Measurements from ENCODE around the gene TMPRSS7.
A peak's percentile ranks its signal among the peaks of the same experiment; 100 is the strongest.

TMPRSS7 gene

GRCh38 chr3:112004187-112004586, 30.3 kb upstream of the TMPRSS7 start:
- WGBS = 85% methylated on average over 2 of the region's 2 CpGs
- no peak overlapping the region for H2AK5ac ChIP-seq (ENCODE audit: low read length, severe bottlenecking)
- H2BK5ac ChIP-seq (ENCODE audit: low read depth, low read length, poor library complexity, severe bottlenecking) = no peak overlapping the region
- H3K36me3 ChIP-seq (ENCODE audit: control insufficient read depth in 1 of 2, insufficient read depth in 2 of 2, low read depth in 1 of 2, low read length in 2 of 2) = peaks cover 0 to 18% of the 10 kb centered on the region in 2 experiments
- no peak overlapping the region for H3K27ac ChIP-seq (ENCODE audit: low read length, poor library complexity, severe bottlenecking)
- H4K91ac ChIP-seq (ENCODE audit: low read length) = no peak overlapping the region
- no peak overlapping the region for H4K8ac ChIP-seq (ENCODE audit: low read length)
- no peak overlapping the region for H3K18ac ChIP-seq (ENCODE audit: low read depth in 1 of 2, low read length in 2 of 2)
- H2BK12ac ChIP-seq (ENCODE audit: low read length in 2 of 2) = no peak overlapping the region
- H3K23ac ChIP-seq (ENCODE audit: low read length in 2 of 2) = no peak overlapping the region
- no peak overlapping the region for H3K14ac ChIP-seq (ENCODE audit: low read length in 2 of 2)
- peaks cover 15% of the 10 kb centered on the region for H3K79me1 ChIP-seq (replicated peaks; ENCODE audit: low read length, poor library complexity, severe bottlenecking)
- H3K4me2 ChIP-seq (ENCODE audit: low read length, poor library complexity, severe bottlenecking) = no peak overlapping the region
- no peak for DNase-seq
- H2BK120ac ChIP-seq (ENCODE audit: low read depth, low read length) = no peak overlapping the region
- no peak overlapping the region for H2AFZ ChIP-seq (ENCODE audit: low read depth, low read length)
- H3K9ac ChIP-seq (ENCODE audit: low read length) = no peak overlapping the region
- no peaks in the 10 kb centered on the region for H3K9me3 ChIP-seq (ENCODE audit: control insufficient read depth, low read length)
- peaks cover 0 to 2% of the 10 kb centered on the region in 2 experiments for H3K27me3 ChIP-seq (ENCODE audit: control insufficient read depth in 1 of 2, insufficient read depth in 1 of 2, low read length in 2 of 2)
- H3K4me1 ChIP-seq (ENCODE audit: control insufficient read depth, insufficient read depth, low read depth, low read length) = peaks cover 23% of the 10 kb centered on the region
- no peak overlapping the region for H2BK15ac ChIP-seq (ENCODE audit: low read depth, poor library complexity, severe bottlenecking)
- H3K4ac ChIP-seq (ENCODE audit: low read depth in 1 of 2, low read length in 2 of 2) = no peak overlapping the region
- H3K4me3 ChIP-seq (ENCODE audit: insufficient read depth in 1 of 2, low read depth in 1 of 2, low read length in 2 of 2) = no peak overlapping the region

GRCh38 chr3:112004669-112005068, 29.9 kb upstream of the TMPRSS7 start:
- Histone ChIP-seq H3K36me3 (ENCODE audit: control insufficient read depth in 1 of 2, insufficient read depth in 2 of 2, low read depth in 1 of 2, low read length in 2 of 2) (peaks cover 0 to 21% of the 10 kb centered on the region in 2 experiments), H3K23ac (ENCODE audit: low read length in 2 of 2) (no peak overlapping the region), H2BK5ac (ENCODE audit: low read depth, low read length, poor library complexity, severe bottlenecking) (no peak overlapping the region), H4K8ac (ENCODE audit: low read length) (no peak overlapping the region), H3K4me3 (ENCODE audit: insufficient read depth in 1 of 2, low read depth in 1 of 2, low read length in 2 of 2) (no peak overlapping the region), H3K9ac (ENCODE audit: low read length) (no peak overlapping the region), H2AK5ac (ENCODE audit: low read length, severe bottlenecking) (no peak overlapping the region), H2BK120ac (ENCODE audit: low read depth, low read length) (no peak overlapping the region), H3K79me1 (replicated peaks; ENCODE audit: low read length, poor library complexity, severe bottlenecking) (peaks cover 15% of the 10 kb centered on the region), H2BK12ac (ENCODE audit: low read length in 2 of 2) (no peak overlapping the region), H2BK15ac (ENCODE audit: low read depth, poor library complexity, severe bottlenecking) (no peak overlapping the region), H4K91ac (ENCODE audit: low read length) (no peak overlapping the region), H3K18ac (ENCODE audit: low read depth in 1 of 2, low read length in 2 of 2) (no peak overlapping the region), H3K14ac (ENCODE audit: low read length in 2 of 2) (no peak overlapping the region), H2AFZ (ENCODE audit: low read depth, low read length) (no peak overlapping the region), H3K9me3 (ENCODE audit: control insufficient read depth, low read length) (no peaks in the 10 kb centered on the region), H3K4me1 (ENCODE audit: control insufficient read depth, insufficient read depth, low read depth, low read length) (peaks cover 25% of the 10 kb centered on the region), H3K4ac (ENCODE audit: low read depth in 1 of 2, low read length in 2 of 2) (no peak overlapping the region), H3K27me3 (ENCODE audit: control insufficient read depth in 1 of 2, insufficient read depth in 1 of 2, low read length in 2 of 2) (no peaks in the 10 kb centered on the region), H3K4me2 (ENCODE audit: low read length, poor library complexity, severe bottlenecking) (no peak overlapping the region), H3K27ac (ENCODE audit: low read length, poor library complexity, severe bottlenecking) (no peak overlapping the region)
- WGBS = 100% methylated on average over 2 of the region's 2 CpGs
- DNase-seq = no peak

DNA sequence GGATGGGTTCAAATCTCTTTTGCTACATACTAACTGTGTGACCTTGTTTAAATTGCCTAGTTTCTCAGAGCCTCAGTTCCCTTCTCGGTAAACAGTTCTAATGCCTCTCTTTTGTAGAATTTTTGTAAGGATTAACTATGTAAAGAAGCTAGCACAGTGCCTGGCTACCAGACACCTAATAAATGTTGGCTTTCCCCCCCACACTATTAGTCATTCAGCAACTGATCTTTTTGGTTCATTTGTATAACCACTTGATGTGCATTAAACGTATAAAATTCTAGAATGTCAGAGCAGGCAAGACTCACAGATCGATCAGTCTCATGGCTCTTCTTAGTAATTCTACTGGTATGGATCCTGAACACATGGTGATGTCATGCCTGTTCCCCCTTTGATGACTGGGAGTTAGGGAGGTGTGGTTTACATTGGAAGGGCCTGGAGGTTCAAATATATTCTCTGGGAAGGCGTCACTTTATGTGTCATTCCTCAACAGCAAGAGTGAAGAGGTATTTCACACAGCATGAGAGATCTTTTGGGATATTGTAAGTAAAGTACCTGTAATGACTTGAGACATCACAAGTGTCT, 29.4 kb upstream of the TMPRSS7 start:
- Histone ChIP-seq H3K4me3 (ENCODE audit: insufficient read depth in 1 of 2, low read depth in 1 of 2, low read length in 2 of 2) (no peak overlapping the region), H4K8ac (ENCODE audit: low read length) (no peak overlapping the region), H3K18ac (ENCODE audit: low read depth in 1 of 2, low read length in 2 of 2) (no peak overlapping the region), H3K27me3 (ENCODE audit: control insufficient read depth in 1 of 2, insufficient read depth in 1 of 2, low read length in 2 of 2) (no peaks in the 10 kb centered on the region), H3K14ac (ENCODE audit: low read length in 2 of 2) (no peak overlapping the region), H3K4ac (ENCODE audit: low read depth in 1 of 2, low read length in 2 of 2) (no peak overlapping the region), H2BK120ac (ENCODE audit: low read depth, low read length) (no peak overlapping the region), H3K4me2 (ENCODE audit: low read length, poor library complexity, severe bottlenecking) (no peak overlapping the region), H3K9me3 (ENCODE audit: control insufficient read depth, low read length) (no peaks in the 10 kb centered on the region), H3K4me1 (ENCODE audit: control insufficient read depth, insufficient read depth, low read depth, low read length) (peaks cover 25% of the 10 kb centered on the region), H3K9ac (ENCODE audit: low read length) (no peak overlapping the region), H2AFZ (ENCODE audit: low read depth, low read length) (no peak overlapping the region), H2BK15ac (ENCODE audit: low read depth, poor library complexity, severe bottlenecking) (no peak overlapping the region), H3K79me1 (replicated peaks; ENCODE audit: low read length, poor library complexity, severe bottlenecking) (peaks cover 15% of the 10 kb centered on the region), H2BK5ac (ENCODE audit: low read depth, low read length, poor library complexity, severe bottlenecking) (no peak overlapping the region), H3K27ac (ENCODE audit: low read length, poor library complexity, severe bottlenecking) (no peak overlapping the region), H4K91ac (ENCODE audit: low read length) (no peak overlapping the region), H3K23ac (ENCODE audit: low read length in 2 of 2) (no peak overlapping the region), H2AK5ac (ENCODE audit: low read length, severe bottlenecking) (no peak overlapping the region), H3K36me3 (ENCODE audit: control insufficient read depth in 1 of 2, insufficient read depth in 2 of 2, low read depth in 1 of 2, low read length in 2 of 2) (peaks cover 0 to 21% of the 10 kb centered on the region in 2 experiments), H2BK12ac (ENCODE audit: low read length in 2 of 2) (no peak overlapping the region)
- DNase-seq = no peak
- WGBS = 90% methylated on average over 3 of the region's 4 CpGs

DNA sequence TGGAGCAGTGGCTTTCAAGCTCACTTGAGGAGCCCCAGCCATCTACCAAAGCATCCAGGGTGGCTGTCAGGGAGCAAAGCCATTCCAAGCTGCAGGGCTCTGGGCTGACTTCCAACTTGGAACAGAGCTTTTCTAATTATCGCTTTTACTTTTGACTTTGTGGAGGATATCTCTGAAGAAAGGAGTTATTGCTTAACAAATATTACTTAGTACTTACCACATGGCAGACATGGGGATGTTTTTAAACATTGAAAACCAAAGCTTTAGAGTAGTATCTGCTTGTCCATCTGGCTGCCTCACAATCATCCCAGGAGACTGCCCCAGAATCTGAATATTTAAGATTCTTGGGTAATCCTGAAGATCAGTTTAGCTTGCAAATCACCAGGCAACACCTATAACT, 26.9 kb upstream of the TMPRSS7 start:
- Histone ChIP-seq H3K4me2 (ENCODE audit: low read length, poor library complexity, severe bottlenecking) (no peak overlapping the region), H3K4ac (ENCODE audit: low read depth in 1 of 2, low read length in 2 of 2) (no peak overlapping the region), H3K36me3 (ENCODE audit: control insufficient read depth in 1 of 2, insufficient read depth in 2 of 2, low read depth in 1 of 2, low read length in 2 of 2) (peaks cover 0 to 22% of the 10 kb centered on the region in 2 experiments), H2BK5ac (ENCODE audit: low read depth, low read length, poor library complexity, severe bottlenecking) (no peak overlapping the region), H3K27ac (ENCODE audit: low read length, poor library complexity, severe bottlenecking) (peak overlapping the region; percentile 83), H3K9me3 (ENCODE audit: control insufficient read depth, low read length) (no peaks in the 10 kb centered on the region), H4K8ac (ENCODE audit: low read length) (no peak overlapping the region), H2AFZ (ENCODE audit: low read depth, low read length) (no peak overlapping the region), H2BK12ac (ENCODE audit: low read length in 2 of 2) (no peak overlapping the region), H2AK5ac (ENCODE audit: low read length, severe bottlenecking) (no peak overlapping the region), H4K91ac (ENCODE audit: low read length) (no peak overlapping the region), H2BK15ac (ENCODE audit: low read depth, poor library complexity, severe bottlenecking) (no peak overlapping the region), H3K4me1 (ENCODE audit: control insufficient read depth, insufficient read depth, low read depth, low read length) (peaks cover 28% of the 10 kb centered on the region), H3K23ac (ENCODE audit: low read length in 2 of 2) (no peak overlapping the region), H3K4me3 (ENCODE audit: insufficient read depth in 1 of 2, low read depth in 1 of 2, low read length in 2 of 2) (no peak overlapping the region), H2BK120ac (ENCODE audit: low read depth, low read length) (no peak overlapping the region), H3K9ac (ENCODE audit: low read length) (no peak overlapping the region), H3K14ac (ENCODE audit: low read length in 2 of 2) (no peak overlapping the region), H3K79me1 (replicated peaks; ENCODE audit: low read length, poor library complexity, severe bottlenecking) (peaks cover 16% of the 10 kb centered on the region), H3K18ac (ENCODE audit: low read depth in 1 of 2, low read length in 2 of 2) (no peak overlapping the region), H3K27me3 (ENCODE audit: control insufficient read depth in 1 of 2, insufficient read depth in 1 of 2, low read length in 2 of 2) (no peaks in the 10 kb centered on the region)
- WGBS = no CpG with 5 or more reads among the region's 1 CpG
- peak; percentile 30 for DNase-seq

All from mesenchymal stem cell (in vitro differentiated cells and primary cell).